ENCODE data around the gene TBC1D1.
A peak's percentile ranks its signal among the peaks of the same experiment; 100 is the strongest.
"Not testable (repeated sequence)": the region's sequence is repeated elsewhere in the genome, so short reads cannot be mapped to it uniquely, and the experiment has no call there.

The TBC1D1 gene

DNA sequence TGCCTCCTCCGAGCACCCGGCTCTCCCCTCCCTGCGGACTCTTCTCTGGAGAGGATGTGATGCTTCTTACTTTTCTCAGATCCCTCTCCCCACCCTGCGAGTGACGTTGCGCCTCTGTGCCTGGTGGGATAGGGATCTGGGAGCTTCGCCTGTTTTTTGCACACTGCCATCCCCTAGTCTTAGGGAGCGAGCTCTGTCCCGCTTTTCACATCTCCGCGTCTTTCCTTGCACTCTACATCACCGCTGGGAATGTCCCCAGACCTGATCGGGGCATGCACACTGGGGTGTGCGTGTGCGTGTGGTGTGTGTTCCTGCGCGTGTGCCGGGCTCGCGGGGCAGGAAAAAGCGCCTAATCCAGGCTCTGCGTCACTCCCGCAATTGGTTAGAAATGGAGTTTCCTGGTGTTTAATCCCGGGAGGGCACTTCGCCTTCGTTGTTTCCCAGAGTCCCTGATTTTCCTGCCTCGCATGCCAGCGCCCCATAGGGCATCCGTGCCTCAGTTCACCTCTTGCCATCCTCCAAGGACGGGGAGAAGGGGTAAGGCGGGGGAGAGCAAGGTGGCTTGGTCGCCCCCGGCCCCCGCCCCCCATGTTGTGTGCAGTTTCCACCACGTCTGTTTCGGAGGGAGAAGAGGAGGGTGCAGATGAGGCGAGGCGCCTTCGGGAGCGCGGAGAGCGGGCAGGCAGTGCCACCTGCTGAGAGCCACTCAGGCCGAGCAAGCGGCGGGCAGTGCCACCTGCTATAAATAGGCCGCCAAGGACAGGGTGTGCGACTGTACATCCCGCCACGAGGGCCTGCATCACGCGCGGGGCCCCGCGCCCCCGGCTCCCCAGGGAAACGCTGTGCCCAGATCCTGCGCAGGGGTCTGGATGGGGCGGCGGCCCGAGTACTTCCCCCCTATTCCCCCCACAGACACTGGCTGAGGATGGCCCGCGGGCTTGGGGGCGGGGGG lies 759 bp upstream of the TBC1D1 start:
- DNase-seq (ENCODE audit: low read depth): peak; percentile 11

DNA sequence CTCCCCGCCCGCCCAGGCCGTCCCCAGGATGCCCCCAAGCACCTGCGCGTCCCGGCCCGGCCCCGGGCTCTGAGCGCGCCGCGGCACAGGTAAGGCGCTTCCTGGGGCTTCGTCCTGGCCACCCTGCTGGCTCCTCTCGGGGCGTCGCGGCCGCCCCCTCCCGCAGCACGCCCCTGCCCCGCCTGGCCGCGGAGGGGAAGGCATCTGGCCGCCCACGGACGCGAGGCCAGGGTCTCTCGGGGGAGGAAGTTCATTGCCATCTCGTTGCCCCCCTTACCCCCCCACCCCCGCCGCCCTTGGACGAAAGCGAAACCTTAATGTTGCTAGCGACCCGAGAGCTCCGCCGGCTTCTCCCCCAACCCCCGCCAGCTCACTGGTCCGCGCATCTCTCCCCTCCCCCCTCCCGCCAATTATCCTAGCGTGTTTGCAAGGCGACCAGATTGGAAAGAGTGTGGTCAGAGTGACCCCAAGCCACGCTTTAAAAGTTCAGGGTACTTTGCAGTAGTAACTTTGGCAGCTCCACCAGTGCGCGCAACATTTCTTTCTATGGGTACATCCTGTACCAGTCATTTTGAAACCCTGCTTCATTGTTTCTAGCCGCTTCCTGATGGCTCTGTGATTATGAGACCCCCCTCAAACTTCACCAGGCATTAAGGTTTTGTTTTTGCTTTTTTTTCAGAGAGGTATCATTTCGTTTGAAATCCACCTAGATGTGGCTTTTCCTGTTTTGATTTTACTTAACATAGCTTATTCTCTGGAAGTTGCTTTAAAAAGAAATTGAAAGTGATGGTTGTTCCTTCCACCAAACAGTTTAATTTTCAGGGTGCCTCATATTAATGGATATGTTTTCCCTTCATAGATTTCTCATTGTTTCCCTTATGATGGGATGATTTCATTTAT lies 626 bp downstream of the TBC1D1 start:
- DNase-seq (ENCODE audit: low read depth): peak; percentile 31

DNA sequence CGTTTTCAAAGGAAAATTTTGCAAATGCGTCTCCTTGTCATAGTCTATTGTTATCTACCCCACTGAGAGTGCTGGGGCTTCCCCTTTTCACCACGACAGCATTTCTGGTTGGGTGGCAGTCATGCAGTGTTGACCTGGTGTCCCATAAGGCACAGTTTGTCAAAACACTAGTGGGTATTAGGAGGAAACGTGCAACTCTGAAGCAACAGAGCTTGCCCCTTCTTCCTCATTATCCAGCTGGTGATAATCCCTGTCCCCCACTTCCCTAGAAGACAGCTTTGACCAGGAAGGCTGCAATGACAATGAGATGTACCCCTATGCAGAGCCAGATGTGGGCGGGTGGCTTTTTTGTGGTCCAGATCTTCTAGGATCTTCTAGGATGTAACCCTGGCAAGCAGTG lies 1.8 kb downstream of the TBC1D1 start:
- DNase-seq (ENCODE audit: low read depth): peak; percentile 52

DNA sequence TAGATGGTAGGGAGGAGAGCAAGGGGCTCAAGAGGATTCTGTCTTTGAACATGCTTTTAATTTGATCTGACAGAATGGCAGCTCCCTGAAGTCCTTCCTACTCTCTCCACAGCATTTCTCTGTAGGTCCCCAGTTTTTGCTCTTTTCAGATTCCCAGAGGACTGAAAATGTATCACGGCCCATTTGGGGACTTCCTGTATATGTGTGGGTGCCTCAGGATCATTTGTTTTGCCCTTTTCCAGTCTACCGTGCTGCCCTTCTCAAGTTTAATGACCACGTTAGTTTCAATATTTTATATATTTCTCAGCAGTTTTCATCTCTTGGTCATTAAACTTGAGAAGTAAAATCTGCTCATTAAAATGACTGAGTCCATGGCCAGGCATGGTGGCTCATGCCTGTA lies 2.3 kb downstream of the TBC1D1 start:
- no peak for DNase-seq (ENCODE audit: low read depth)

DNA sequence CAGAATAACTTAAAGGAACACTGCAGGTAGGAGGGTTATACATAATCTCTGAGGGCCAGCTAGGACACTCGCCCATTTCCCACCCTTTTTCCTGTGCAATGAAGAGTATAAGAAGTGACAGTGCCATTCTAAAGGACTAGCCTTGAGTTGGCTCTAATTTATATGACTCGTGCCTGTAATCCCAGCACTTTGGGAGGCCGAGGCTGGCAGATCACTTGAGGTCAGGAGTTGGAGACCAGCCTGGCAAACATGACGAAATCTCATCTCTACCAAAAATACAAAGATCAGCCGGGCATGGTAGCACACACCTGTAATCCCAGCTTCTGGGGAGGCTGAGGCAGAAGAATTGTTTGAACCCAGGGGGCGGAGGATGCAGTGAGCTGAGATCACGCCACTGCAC lies 4.4 kb downstream of the TBC1D1 start:
- no peak for DNase-seq (ENCODE audit: low read depth)

DNA sequence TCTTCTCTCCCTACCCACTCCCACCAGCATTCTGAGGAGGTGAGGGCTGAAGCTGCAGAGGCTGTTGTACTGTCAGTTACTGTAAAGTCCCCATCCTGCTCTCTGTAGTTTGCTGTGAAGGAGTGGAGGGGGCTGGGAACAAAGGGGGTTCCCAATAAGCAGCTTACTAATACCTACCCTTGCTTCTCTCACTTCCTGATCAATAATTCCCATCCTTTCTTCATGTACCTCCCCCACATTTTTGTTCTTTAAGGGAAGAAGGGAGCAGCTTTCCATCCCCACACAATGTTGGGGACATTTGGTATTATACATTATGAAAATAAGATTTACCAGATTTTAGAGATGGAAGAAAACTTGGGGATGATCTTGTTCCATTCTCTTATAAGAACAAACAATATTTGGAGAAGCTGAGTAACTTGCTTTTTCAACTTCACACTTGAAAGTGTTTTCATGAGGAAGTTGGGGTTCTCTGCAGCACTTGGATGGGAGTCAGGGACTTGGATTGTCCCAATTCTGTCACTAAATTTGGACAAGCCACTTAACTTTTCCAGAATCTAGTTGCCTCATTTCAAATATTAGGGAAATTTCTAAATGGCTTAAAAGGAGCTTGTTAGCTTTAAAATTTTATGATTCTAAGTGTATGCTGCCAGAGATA lies 5.4 kb downstream of the TBC1D1 start:
- no peak for DNase-seq (ENCODE audit: low read depth)

DNA sequence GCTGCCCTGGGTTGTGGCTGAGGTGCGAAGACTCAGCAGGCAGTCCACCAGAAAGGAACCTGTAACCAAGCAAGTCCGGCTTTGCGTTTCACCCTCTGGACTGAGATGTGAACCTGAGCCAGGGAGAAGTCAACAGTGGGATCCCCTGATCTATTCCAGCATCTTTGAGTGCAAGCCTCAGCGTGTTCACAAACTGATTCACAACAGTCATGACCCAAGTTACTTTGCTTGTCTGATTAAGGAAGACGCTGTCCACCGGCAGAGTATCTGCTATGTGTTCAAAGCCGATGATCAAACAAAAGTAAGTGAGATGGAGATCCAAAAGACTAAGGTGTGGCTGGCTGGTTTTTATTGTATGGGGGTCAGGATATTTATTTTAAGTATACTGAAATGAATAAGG lies 11.3 kb downstream of the TBC1D1 start:
- DNase-seq (ENCODE audit: low read depth): no peak

DNA sequence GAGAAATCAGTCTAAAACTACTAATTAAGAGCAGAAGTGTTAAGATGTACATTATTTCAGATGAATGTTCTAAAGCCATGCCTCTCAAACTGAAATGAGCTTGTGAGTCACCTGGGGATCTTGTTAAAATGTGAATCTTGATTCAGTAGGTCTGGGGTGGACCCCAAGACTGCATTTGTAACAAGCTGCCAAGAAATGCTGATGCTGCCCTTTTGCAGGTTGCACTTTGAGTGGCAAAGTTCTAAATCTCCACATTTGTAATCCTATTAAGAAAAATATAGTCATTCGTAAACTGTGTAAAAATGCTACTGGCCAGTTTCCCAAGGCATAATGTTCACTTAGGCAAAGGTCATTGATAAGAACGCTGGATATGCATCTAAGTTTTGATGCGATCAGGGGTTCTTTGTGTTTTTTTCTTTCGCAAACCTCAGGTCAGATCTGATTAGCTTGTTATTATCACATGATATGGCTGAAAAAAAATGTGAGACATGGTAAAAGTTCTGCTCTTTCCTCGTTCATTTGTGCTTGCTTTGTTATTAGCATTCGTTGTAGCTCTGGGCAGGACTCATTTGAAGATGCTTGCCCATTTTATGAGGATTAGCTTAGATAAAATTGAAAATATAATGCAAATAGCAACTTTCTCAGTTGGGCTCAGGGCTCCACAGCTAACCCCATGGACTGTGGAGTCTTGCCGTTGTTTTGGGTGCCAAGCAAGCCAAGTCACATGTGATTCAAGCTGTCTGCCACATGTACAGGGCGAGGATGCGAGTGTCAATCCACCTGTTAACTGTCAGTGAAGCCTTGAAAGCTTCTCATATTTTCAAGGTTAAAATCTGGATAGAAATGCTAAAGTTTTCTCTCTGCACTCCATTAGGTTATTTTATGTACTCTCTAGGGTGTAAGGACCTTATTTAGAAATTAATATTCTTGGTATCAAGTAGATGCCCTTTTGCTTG lies 12.1 kb downstream of the TBC1D1 start:
- no peak for DNase-seq (ENCODE audit: low read depth)

DNA sequence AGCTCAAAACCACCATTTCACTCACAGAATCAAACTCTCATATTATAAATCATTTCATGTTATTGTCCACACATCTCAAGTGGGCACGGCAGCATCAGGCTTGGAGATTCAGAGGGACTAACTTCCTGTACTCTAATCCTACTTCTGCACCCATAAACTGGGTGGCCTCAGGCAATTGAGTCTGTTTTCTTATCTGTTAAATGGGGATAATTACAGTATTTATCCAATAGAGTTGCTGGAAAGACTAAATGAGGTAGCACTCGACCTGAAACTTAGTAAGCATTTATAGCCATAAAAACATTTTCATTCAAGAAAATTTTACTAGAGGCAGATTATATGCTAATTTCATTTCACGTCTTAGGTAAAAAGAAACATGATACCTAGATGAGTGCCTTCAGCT lies 13.0 kb downstream of the TBC1D1 start:
- no peak for DNase-seq (ENCODE audit: low read depth)

DNA sequence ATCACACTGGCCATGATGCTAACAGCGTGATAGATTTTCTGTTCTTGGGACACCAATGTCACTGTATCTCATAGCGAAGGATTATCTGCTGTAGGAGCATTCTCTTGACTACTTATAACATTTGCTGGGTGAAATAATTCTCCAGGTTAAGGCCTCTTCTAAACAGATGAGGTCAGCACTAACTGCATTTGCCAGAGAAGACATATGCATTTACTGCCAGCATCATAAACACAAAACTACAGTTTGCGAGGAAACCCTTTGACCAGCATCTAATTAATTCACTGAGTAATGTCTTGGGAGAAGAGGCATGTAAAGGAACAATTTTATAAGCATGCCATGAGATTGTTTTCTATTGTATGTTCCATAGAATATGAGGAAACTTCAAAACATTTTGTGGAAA lies 13.9 kb downstream of the TBC1D1 start:
- DNase-seq (ENCODE audit: low read depth): no peak

DNA sequence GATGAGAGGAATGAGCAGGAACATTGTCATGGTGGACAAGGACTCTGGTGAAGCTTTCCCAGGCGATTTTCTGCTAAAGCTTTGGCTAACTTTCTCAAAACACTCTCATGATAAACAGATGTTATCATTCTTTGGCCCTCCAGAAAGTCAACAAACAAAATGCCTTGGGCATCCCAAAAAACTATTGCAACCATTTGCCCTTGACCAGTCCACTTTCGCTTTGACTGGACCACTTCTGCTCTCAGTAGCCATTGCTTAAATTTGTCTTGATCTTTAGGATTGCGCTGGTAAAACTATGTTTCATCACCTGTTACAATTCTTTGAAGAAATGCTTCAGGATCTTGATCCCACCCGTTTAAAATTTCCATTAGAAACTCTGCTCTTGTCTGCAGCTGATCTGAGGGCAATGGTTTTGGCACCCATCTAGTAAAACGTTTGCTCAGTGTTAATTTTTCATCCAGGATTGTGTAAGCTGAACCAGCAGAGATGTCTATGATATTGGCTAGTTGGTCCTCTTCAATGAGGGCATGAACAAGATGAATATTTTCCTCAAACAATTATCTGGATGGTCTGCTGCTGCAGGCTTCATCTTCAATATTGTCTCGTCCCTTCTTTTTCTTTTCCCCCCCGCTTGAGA lies 14.8 kb downstream of the TBC1D1 start:
- DNase-seq (ENCODE audit: low read depth): no peak

DNA sequence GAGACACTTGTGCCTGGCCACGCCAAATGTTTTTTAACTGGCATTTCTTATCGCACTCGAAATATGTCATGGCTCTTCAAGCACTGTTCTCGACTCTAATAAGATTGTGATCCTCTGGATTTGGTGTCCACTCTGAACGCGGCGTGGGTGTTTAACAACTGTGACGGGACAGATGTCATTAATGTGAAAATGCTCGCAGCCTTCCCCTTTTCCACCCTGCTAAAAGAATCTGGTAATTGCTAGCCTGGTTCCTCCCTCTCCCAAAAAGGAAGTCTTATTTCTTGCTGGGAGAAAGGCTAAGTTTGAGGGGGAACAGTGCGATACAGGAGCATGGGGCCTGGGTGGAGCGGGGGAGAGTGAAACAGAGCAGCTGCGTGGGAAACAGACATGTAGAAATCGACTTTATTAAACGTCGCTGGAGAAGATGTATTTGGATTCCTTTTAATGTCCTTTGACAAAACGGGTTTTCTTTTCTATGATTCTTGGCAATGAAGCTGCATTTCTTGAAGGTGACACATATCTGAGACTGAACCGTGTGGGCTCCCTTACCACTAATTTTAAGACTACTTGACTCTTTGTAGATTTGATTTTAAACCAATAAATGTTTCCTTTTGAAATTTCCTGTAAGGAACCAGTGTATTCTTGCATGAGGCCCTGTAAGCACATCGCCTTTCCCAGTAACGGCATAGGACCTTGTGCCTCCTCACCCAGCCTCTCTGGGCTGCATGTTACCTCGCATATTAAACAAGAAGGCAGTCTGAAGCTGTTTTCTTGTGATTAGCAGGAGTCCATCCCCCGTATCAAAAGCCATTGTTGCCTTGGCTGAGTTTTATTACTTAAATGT lies 17.8 kb downstream of the TBC1D1 start:
- DNase-seq (ENCODE audit: low read depth): no peak

DNA sequence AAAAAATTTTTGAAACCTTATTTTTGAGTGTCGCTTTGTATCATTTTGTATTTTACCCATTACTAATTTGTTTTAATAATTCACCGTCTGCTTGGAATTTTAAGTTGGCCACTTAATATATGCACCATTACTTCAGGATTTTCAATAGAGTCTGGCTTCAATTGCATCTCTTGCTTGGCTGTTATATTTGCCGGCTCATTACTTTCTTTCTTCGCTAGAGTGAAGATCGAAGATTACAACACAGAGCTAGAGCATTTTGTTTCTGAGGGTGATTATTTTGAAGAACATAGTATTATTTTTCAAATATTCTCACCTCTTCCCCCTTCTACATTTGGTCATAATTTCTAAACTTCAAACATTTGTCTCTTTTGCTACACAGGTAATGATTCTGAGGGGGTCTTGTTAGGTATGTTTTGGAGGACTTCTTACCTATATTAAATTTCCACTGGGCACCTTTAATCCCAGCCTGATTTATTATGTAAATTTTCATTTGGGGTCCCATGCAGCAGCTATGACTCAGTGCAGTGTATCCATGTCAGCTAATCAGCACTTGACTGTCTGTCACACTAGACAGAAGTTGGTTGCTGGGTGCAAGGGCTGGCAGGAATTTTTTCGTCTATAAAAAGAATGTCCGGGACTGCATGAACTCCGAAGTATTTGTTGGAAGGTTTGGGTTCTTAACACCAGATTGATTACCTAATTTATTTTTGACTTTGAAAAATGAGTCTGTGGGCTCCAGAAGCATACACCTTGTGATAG lies 18.6 kb downstream of the TBC1D1 start:
- no peak for DNase-seq (ENCODE audit: low read depth)

DNA sequence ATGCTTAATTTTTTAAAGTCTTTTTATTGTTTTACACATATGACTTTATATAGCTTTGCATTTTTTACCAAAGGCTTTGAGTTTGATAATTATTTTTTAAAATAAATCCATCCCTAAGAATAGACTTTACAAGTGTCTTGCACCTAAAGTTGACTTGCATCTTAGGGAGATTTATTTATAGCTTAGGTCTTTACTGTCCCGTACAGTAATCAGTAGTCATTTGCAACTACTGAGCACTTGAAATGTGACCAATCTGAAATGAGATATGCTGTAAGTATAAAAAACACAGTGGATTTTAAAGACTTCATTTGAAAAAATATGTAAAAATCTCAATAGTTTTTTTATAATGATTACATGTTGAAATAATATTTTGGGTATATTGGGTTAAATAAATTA lies 19.2 kb downstream of the TBC1D1 start:
- no peak for DNase-seq (ENCODE audit: low read depth)

DNA sequence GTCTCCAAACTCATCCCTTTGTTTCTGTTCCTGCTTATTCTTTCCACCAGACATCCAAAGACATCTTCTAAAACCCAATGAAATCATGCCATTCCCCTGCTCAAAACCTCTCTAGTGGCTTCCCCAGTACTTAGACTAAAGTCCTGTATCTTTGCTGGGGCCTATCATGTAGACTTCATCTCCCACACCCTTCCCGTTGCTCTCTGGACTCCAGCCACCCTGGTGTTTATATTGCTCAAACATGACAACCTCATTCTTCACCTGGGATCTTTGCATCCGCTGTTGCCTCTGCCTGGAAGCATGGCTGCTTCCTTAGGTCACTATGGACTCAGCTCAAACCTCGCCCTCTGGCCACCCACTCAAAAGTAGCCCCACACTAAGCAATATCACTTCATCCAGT lies 23.7 kb downstream of the TBC1D1 start:
- DNase-seq (ENCODE audit: low read depth): no peak

DNA sequence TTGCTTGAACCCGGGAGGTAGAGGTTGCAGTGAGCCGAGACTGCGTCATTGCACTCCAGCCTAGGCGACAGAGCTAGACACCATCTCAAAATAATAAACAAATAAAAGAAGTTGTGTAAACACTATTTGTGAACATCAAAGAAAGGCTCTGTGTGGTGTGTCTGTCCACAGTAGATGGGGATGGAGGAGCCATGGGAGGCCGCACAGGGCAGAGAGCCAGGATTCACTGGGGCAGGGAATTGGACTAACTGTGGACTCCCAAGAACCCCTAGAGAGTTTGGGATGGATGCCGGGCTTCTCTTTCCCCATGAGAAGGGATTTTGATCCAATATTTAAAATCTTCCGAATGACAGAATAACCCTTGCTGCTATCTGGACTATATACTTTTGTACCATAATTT lies 26.5 kb downstream of the TBC1D1 start:
- no peak for DNase-seq (ENCODE audit: low read depth)

DNA sequence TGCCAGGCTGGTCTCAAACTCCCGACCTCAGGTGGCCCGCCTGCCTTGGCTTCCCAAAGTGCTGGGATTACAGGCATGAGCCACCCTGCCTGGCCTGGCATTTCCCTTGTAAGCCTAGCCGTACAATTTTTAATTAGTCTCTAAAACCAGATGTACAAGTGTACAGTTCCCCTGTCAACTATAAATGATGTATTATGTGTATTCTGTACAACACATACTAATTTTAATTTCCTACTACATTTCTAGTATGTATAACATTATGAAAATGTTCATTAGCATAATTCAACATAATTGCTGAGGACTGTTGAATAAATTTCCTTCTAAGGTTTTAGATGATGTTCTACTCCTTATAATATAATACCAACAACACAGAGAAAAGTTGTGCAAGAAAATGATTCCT lies 27.8 kb downstream of the TBC1D1 start:
- DNase-seq (ENCODE audit: low read depth): no peak

DNA sequence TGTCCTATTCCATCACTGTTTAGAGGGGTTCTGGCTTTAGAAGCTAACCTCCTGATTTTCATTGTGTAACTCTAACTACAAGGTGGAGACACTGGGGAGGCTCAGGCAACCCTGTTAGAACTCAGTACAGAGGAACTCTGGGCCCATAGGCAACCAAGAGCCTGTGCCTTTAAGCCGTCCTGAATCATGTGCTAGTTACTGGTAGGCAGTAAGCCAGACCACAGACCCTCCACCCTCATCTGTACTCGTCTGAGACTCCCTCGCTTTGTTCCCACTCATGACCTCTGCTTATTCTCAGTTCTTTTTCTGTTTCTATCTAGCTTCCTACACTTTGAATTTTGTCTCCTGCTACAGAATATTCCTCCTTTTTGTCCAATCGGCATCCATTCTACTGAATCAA lies 31.4 kb downstream of the TBC1D1 start:
- no peak for DNase-seq (ENCODE audit: low read depth)

DNA sequence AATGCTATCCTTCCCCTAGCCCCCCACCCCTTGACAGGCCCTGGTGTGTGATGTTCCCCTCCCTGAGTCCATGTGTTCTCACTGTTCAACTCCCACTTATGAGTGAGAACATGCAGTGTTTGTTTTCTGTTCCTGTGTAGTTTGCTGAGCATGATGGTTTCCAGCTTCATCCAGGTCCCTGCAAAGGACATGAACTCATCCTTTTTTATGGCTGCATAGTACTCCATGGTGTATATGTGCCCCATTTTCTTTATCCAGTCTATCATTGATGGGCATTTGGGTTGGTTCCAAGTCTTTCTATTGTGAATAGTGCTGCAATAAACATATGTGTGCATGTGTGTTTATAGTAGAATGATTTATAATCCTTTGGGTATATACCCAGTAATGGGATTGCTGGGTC lies 32.2 kb downstream of the TBC1D1 start:
- DNase-seq (ENCODE audit: low read depth): not testable (repeated sequence)
